ENCODE data around the gene SERTM2.

Gene SERTM2

GRCh38 chrX:111490688-111491087 is 20.8 kb upstream of the SERTM2 start:
- TF ChIP-seq CTCF (IDR thresholded peaks at IDR 0.05; ENCODE audit: low read depth, low read length), result no peak
- no peak overlapping the region for H3K4me3 ChIP-seq (replicated peaks in 1 of 2; ENCODE audit: low read depth in 2 of 2, low read length in 2 of 2)
- no peak for DNase-seq (ENCODE audit: low read depth in 2 of 2)

GRCh38 chrX:111492085-111492484 is 19.4 kb upstream of the SERTM2 start:
- no peak for TF ChIP-seq CTCF (IDR thresholded peaks at IDR 0.05; ENCODE audit: low read depth, low read length)
- H3K4me3 ChIP-seq (replicated peaks in 1 of 2; ENCODE audit: low read depth in 2 of 2, low read length in 2 of 2), result no peak overlapping the region
- DNase-seq (ENCODE audit: low read depth in 2 of 2), result no peak

GRCh38 chrX:111498538-111499103 is 12.8 kb upstream of the SERTM2 start:
- no peak overlapping the region for H3K4me3 ChIP-seq (replicated peaks in 1 of 2; ENCODE audit: low read depth in 2 of 2, low read length in 2 of 2)
- no peak for DNase-seq (ENCODE audit: low read depth in 2 of 2)
- TF ChIP-seq CTCF (IDR thresholded peaks at IDR 0.05; ENCODE audit: low read depth, low read length), result no peak

- TF ChIP-seq CTCF (IDR thresholded peaks at IDR 0.05; ENCODE audit: low read depth, low read length), result no peak
- no peak for DNase-seq (ENCODE audit: low read depth in 2 of 2)
- no peak overlapping the region for H3K4me3 ChIP-seq (replicated peaks in 1 of 2; ENCODE audit: low read depth in 2 of 2, low read length in 2 of 2)
These were observed 7.9 kb upstream of the SERTM2 start for GRCh38 chrX:111503485-111503993.

- no peak for TF ChIP-seq CTCF (IDR thresholded peaks at IDR 0.05; ENCODE audit: low read depth, low read length)
- DNase-seq (ENCODE audit: low read depth in 2 of 2), result no peak
- H3K4me3 ChIP-seq (replicated peaks in 1 of 2; ENCODE audit: low read depth in 2 of 2, low read length in 2 of 2), result no peak overlapping the region
These were observed 6.5 kb upstream of the SERTM2 start for GRCh38 chrX:111504941-111505340.

- H3K4me3 ChIP-seq (replicated peaks in 1 of 2; ENCODE audit: low read depth in 2 of 2, low read length in 2 of 2), result no peak overlapping the region
- TF ChIP-seq CTCF (IDR thresholded peaks at IDR 0.05; ENCODE audit: low read depth, low read length), result no peak
- DNase-seq (ENCODE audit: low read depth in 2 of 2), result no peak
These were observed 5.7 kb upstream of the SERTM2 start for GRCh38 chrX:111505783-111506182.

GRCh38 chrX:111506826-111507225 is 4.6 kb upstream of the SERTM2 start:
- no peak for TF ChIP-seq CTCF (IDR thresholded peaks at IDR 0.05; ENCODE audit: low read depth, low read length)
- no peak for DNase-seq (ENCODE audit: low read depth in 2 of 2)
- no peak overlapping the region for H3K4me3 ChIP-seq (replicated peaks in 1 of 2; ENCODE audit: low read depth in 2 of 2, low read length in 2 of 2)
